ENCODE measurements around the gene RUNX1.

- peak in 1 of 3 donors; percentile 15 for TF ChIP-seq CTCF (IDR thresholded peaks at IDR 0.05)
- TF ChIP-seq POLR2AphosphoS5 (IDR thresholded peaks at IDR 0.05), result no peak
These were observed 253.9 kb downstream of the RUNX1 start for GRCh38 chr21:34795175-34795547.
